Lung microvascular endothelial cell (primary cell): ENCODE results near the gene ASXL1. TPM values are rescaled to one million over a fixed set of nuclear protein-coding genes. Genes with fewer than 3 reads are reported as not detected.
A peak's percentile ranks its signal among the peaks of the same experiment; 100 is the strongest.
"Not testable (repeated sequence)": the region's sequence is repeated elsewhere in the genome, so short reads cannot be mapped to it uniquely, and the experiment has no call there.

Source experiments
- DNase-seq, 2 donors: peaks; one replicate each; pipeline versions ENCODE4 v3.0.0 to v3.0.0-alpha.2; 2010; ENCODE audit warnings: low read depth in 2 of 2
- total RNA-seq: library from RNA; depleted of rRNA; stranded (reverse); fragments of >200 nt; gene quantifications from 2 replicates; pipeline ENCODE4 v1.2.1, GENCODE V29; 2014

The ASXL1 gene
- total RNA-seq, 1 donor from 2014 or later, result 42.5 TPM

DNA sequence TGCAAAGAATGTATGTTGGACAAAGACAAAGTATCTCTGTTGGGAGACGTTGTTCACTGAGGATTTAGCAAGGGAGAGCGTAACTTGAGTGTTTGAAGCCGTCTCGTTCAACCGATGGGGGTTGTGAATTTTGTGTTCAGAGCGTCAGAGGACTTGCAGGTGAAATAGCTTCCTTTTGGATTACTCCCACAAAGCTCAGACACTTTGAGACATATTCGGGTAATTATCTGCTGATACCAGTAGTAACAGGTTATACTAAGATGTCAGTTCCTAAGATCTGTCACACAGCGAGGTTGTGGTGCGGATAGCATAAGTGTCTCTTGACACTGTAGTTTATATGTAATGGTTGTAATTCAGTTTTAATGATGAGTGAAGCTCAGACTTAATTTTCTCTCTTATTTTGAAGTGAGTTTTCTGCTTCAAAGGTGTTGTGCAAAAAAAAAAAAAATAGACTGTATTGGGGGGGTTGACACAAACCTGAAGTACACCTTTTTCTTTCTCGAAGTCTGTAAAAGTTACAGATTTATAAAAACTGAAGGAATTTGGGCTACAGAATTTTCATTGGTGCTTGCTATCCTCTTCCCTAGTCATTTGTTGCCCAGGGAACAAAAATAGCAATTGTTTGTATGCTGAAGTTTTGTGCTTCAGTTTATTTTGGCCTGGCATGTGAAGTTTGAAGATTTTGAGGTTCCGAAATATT, 1.7 kb downstream of the ASXL1 start:
- peak; percentile 30 to 53 for DNase-seq

DNA sequence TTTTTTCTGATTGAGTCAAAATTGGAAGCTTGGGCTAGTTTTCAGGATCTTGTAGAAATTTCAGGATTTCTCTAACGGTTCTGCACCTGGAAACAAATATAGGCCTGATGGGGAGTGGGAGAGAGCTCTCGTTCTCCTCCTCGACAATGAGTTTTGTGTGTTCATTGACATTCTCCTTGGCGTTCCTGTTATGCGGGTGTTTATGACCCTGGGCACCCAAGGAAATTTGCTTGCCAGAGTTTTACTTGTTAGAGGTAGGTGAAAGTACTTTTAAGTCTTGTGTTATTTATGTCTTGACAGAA, 2.2 kb downstream of the ASXL1 start:
- no peak for DNase-seq

DNA sequence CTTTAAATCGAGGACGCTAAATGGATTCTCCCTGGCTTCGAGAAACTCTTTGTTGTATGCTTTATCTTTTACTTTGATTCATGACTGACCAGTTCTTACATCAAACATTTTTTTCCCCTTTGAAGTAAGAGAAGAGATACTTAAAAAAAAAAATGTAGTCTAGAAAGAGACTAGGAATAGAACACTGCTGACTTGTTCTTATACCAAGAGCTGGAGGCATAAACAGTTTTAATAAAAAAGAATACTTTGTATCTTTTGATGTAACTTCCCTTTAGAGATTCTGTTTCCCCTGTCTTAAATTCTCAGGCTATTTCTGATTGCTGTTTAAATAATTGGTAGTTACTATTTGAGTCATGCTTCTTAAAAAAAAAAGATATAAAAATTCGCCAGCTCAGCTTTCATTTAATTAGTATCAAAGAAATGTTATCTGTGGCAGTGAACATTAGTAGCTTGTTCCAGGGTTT, 4.8 kb downstream of the ASXL1 start:
- no peak for DNase-seq

DNA sequence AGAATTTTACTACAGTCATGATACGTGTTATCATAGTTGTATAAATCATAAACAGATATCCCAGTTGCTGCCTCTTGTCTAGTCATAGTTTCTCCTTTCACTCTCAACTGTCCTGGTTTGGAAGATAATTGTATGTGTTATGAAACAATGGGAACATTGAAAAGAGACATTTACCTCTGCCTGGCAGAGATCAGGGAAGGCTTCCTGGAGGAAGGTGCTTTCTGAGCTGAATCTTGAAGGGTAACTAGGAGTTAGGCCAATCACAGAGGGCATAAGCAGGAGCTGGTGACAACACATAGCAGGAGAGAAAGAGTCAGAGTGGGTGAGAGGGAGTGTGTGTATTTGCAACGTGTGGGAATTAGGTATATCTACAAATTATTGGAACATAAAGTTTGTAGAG, 5.4 kb downstream of the ASXL1 start:
- no peak for DNase-seq

DNA sequence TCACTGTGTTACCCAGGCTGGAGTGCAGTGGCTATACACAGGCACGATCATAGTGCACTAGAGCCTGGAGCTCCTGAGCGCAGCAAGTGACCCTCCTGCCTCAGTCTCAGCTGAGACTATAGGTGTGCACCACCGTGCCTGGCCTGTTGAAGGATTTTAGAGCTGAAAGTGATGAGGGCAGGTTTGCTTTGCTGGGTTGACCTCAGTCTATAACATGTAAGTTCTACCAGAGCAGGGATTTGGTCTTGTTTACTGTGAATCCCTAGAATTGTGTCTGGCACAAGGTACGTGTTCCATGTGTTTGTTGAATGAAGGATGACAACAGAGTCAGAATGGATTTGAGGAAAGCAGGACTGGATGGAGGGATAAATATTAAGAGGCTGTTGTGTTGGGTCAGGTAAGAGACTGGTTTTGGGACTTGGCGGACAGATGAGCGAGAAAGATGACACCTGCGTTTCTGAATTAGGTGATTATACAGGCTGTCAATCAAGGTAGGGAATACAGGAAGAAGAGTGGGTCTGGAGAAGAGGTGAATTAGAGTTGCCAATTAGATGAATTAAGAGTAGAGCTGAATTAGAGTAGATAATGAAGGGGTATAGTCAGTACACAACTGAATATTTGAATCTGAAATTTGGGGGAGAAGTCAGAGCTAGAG, 6.5 kb downstream of the ASXL1 start:
- no peak for DNase-seq

DNA sequence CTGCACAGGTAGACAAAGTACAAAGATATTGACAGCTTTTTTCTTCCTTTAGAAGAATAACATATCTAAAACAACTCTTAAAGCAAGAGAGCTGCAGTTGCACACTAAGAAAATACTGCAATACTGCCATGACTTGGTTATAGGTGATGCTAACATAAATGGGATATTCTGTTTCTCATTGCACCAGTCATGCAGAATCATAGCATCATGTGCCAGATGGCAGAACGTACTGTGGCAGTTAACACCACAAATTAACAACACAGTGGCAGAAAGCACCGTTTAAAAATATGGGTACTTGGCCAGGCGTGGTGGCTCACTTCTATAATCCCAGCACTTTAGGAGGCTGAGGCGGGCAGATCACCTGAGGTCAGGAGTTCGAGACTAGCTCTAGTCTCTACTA, 7.4 kb downstream of the ASXL1 start:
- no peak for DNase-seq

DNA sequence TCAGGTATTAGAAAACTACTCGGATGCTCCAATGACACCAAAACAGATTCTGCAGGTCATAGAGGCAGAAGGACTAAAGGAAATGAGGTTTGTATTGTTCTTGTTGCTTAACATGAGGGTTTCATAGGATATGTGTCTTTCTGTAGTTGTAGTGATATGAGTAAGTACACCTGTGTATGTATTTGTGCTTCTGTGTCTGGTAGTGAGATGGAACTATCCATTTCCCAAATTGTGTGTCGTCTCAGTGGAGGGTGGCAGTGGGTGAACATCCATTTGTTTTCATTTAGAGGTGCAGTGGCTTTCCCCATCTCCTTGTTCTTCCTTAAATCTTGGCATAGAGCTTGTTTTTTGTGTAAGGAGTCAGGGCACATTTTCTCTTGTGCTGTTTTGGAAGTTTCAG, 8.2 kb downstream of the ASXL1 start:
- DNase-seq, result no peak

DNA sequence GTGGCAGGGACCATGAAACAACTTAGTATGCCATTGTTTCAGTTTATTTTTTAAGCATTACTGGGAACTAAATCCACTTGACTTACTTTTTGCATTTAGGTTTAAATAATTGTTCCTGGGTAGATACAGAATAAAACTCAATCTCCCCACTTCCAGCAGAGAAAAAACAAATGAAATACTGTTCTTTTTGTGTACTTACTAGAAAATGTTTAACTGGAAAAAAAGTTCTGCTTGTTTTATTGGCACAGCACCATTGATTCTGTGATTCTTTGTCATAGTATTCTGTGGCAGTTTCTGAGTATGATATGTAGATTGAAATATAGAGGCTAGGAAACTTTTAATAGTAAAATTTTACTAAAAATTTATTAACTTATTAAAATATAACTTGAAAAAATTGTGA, 10.2 kb downstream of the ASXL1 start:
- DNase-seq, result no peak

DNA sequence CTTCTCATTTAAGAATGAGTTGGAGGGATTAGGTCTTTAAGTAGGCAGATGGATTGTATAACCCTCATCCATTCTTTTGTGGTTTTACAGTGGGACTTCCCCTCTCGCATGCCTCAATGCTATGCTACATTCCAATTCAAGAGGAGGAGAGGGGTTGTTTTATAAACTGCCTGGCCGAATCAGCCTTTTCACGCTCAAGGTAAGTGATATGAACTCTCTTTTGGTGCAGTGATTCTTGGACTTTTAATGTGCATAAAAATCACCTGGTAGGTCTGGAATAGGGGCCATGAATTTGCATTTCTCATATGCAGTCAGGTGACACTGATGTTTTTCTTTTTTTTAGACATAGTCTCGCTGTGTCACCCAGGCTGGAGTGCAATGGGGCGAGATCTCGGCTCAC, 10.8 kb downstream of the ASXL1 start:
- no peak for DNase-seq

DNA sequence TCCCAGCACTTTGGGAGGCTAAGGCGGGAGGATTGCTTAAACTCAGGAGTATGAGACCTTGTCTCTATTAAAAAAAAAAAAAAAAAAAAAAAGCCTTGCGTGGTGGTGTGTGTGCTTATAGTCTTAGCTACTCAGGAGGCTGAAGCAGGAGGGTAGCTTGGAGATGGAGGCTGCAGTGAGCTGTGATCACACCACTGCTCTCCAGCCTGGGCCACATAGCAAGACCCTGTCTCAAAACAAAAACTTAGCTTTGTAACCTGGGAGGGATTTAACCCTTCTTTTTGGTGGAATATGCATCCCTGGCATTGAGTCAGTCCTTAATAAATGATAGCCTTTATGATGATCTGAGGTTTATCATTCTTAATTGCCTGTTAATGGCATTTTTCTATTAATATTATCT, 12.8 kb downstream of the ASXL1 start:
- no peak for DNase-seq

DNA sequence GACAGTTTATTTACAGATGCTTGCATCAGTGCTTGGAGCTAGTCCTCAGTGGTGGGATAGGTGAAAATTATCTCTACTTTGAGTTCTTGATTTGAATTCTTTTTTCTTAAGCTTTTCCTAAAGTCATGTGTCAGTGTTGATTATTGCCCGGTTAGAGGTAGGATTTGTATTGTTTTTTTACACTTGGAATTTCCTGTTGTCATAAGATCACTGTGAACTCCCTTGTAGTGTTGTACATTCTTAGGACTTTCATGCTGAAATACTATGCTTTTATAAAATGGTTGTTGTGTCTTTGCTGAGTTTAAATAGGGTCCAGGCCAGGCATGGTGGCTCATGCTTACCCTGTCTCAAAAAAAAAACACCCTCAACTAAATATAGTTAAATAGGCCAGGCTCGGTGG, 20.3 kb downstream of the ASXL1 start:
- peak in 1 of 2 donors; percentile 55 for DNase-seq

DNA sequence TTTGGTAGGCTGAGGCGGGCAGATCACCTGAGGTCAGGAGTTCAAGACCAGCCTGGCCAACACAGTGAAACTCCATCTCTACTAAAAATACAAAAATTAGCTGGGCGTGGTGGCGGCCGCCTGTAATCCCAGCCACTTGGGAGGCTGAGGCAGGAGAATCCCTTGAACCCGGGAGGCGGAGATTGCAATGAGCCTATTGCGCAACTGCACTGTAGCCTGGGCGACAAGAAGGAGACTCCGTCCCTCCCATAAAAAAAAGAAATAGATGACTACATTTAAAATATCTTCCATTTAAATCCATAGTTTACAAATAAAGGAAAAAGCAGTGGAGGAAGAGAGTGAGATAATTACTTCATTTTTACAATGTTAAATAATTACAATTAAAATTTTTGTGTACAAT, 21.9 kb downstream of the ASXL1 start:
- not testable (repeated sequence) for DNase-seq

DNA sequence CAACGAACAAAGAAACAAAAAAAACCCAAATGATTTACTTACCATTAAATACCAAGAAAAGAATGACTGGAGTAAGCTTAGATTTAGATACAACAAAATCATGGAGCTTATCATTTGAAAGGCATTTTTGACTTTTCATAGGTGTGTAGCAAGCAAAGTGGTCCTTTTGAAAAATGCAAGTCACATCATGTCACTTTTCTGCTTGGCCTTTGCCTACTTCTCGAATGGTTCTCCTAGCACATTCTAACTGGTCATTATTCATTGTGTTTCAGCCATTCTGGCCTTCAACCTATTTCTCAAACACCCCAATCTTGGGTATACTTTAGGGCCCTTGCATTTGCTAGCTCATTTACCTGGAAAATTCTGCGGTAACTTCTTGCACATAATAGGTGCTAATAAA, 22.6 kb downstream of the ASXL1 start:
- no peak for DNase-seq

DNA sequence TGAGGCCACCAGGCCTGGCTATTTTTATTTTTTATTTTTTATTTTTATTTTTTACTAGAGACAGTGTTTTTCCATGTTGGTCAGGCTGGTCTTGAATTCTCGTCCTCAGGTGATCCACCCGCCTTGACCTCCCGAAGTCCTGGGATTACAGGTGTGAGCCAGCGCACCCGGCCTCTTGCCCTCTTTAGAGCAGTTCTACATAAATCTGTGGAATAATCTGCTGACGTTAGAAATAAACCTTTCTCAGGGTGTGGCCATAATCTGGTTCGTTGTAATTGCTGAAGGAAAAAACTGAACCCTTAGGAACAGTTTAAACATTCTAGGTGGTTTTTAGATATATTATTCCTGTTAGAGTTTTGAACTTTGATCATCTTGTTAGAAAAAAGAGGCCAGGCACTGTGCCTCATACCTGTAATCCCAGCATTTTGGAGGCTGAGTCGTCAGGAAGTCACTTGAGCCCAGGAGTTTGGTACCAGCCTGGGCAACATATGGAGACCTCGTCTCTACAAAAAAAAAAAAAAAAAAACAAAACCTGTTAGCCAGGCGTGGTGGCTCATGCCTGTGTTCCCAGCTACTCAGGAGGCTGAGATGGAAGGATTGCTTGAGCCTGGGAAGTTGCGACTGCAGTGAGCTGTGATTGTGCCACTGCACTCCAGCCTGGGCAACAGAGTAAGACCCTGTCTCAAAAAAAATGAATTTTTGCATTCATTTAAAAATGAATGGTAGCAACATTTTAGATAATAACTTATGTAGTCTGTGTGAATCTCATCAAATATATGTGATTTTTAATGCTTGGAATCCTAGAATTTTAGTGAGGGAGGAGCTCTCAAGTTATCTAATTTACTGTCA, 24.2 kb downstream of the ASXL1 start:
- DNase-seq, result no peak

DNA sequence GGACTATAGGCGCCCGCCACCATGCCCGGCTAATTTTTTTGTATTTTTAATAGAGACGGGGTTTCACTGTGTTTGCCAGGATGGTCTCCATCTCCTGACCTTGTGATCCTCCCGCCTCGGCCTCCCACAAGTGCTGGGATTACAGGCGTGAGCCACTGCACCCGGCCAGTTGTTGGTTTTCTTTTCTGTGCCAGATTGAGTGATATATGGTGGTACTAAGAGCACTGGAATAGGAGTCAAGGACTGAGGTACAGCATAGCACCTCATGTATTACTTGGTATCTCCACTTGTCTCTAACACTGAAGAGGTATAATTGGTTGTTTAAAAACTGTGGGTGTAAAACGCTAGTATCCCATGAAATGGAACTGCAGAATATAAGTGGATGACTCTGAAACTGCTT, 25.3 kb downstream of the ASXL1 start:
- DNase-seq, result not testable (repeated sequence)

DNA sequence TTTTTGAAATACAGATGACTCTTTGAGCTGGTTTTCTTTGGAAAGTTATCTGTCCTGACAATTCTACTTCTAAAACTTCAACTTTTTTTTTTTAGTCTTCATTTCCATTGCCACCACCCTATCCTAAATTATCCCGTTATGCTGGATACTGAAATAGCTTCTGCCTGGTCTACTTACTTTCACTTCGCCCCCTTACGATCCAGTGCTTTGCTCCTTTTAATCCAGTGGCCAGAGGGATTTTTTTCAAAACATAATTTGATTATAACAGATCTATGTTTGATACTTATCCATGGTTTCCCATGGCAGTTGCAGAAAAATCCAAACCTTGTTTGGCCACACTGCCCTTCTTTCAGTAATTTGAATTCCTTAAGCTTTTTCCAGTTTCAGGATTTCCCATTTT, 27.4 kb downstream of the ASXL1 start:
- peak; percentile 24 to 25 for DNase-seq

DNA sequence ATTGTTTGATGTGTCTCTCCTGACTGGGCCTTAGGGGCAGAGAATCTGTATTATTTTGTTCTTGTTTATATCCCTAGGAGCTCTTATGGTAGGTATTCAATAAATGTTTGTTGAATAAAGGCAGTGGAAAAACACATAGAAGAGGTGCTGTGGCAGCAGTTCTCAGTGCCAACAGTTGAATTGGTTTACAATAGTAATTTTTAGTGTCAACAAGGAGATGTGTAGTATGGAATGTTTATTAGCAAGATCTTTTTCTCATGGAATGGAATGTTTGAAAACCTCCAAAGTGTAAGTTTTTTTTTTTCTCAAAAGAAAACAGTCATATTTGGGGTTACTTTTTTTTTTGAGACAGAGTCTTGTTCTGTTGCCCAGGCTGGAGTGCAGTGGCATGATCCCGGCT, 28.0 kb downstream of the ASXL1 start:
- DNase-seq, result peak in 1 of 2 donors; percentile 65

DNA sequence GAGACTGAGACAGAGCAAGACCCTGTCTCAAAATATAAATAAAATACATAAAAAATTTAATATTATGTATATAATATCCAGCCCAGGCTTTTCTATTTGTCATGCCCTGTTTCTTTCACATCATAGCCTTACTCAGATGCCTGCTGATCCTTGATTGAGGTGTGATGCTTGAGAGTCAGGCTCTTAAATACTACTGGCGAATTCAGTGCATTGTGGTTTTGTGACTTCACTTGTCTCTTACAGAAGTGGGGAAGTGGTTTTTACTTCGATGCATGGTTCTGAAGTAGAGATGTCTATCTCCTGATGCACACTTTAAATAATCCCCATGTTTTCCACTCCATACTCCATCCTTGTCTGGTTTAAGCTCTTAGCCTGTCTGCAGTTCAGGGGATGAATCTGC, 29.1 kb downstream of the ASXL1 start:
- no peak for DNase-seq

DNA sequence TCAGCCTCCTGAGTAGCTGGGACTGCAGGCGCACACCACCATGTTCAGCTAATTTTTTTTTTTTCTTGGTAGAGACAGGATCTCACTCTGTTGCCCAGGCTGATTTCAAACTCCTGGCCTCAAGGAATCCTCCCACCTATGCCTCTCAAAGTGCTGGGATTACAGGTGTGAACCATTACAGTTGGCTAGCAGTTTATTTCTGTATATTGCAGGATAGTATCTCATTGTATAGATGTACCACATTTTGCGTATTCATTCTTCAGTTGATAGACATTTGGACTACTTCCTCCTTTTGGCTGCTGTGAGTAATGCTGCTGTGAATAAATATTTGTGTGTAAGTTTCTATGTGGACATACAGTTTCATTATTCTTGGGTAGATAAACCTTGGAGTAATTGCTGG, 32.9 kb downstream of the ASXL1 start:
- peak in 1 of 2 donors; percentile 29 for DNase-seq

DNA sequence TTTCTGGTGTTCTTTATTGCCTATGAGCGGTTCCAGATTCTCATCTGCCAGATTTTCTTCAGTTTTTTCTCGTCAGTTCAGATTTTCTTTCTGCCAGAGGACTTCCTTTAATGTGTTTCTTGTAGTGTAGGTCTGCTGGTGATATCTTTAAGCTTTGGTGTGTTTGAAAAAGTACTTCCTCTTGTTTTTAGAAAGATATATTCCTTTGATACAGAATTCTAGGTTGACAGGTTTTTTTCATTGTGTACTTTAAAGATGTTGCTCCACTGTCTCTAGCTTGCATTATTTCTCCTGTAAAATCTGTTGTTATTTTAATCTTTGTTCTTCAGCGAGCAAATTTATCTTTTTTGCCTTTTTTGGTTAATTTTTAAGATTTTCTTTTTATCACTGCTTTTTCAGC, 36.9 kb downstream of the ASXL1 start:
- no peak for DNase-seq

DNA sequence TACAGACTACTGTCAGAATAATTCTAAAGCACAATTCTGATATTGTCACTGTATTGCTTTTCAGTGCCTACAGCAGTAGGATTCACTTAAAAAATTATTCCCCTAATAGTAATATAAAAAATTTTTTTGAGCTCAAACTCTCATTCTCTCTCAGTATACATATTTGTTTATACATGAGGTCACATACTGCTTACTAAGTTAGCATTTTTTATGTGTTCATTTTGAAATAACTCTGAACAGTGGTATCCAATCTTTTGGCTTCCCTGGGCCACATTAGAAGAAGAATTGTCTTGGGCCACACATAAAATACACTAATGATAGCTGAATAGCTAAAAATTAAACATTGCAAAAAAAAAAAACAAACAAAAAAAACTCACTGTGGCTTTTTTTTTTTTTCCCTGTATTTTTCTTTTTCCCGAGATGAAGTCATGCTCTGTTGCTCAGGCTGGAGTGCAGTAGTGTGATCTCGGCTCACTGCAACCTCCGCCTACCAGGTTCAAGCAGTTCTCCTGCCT, 38.6 kb downstream of the ASXL1 start:
- DNase-seq, result no peak

DNA sequence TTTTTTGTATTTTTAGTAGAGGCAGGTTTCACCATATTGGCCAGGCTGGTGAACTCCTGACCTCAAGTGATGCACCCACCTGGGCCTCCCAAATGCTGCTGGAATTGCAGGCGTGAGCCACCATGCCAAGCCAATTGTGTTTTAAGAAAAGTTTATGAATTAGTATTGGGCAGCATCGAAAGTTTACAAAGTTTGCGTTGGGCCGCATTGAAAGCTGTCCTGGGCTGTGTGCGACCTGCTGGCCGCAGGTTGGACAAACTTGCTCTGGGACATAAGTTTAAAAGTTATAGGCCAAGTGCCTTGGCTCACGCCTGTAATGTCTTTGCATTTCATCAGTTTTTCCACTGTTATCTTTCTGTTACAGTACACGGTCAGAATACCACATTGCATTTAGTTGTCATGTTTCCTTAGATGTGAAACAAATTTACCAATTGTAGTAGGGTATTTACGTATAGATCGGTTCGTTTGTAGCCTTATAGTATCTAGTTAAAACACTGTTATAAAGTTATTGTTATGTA, 39.5 kb downstream of the ASXL1 start:
- peak in 1 of 2 donors; percentile 11 for DNase-seq
